ENCODE measurements around the gene ZNF608. TPM values are rescaled to one million over a fixed set of nuclear protein-coding genes. Genes with fewer than 3 reads are reported as not detected.

ZNF608 gene
- total RNA-seq, 2 experiments from 2014 or later = 22.6 to 58.8 TPM

DNA sequence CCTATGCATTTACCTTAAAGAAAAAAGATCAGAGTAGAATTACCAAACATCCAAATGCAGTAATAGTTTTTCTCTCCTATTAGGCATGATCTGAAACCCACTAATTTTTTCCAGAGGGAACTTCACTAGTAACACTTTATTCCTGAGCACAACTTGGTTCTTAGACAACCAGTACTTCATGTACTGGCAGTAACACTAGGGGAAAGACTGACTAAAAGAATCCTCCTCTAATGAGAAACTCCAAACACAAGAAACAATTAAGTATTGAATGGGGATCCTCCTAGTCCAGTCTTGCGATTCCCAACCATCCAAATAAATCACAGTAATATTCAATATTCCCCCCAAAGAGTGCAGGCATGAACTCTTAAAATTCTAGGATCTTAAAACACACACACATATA, 48.9 kb downstream of the ZNF608 start:
- CTCF ChIA-PET (ENCODE audit: unreplicated experiment) = interaction anchor here (0.7 kb wide), 1 partner anchor 36 kb away, joined by 4 read pairs; no protein-coding TSS in a partner anchor
- BruUV-seq (replicated peaks) = no TSS peak
- POLR2A ChIA-PET = interaction anchor here (0.9 to 2.6 kb wide), 2 partner anchors 11 to 45 kb away, joined by 3 to 13 read pairs; no protein-coding TSS in a partner anchor

DNA sequence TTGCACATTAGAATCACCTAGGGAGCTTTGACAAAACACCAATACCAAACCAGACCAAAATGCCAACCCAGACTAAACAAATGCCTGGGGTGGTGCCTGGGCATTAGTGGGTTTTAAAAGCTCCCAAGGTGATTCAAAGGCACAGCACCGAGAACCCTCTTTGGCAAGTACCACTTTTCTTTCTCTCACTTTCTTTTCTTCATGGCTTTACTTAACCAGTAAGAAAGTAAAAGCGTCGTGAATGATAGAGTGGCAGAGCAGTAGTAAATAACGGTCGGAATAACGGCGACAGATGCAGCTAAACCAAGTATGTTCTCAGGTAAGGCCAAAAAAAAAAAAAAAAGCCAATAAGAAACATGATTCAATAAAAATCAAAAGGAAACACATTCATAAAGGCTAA, 49.5 kb downstream of the ZNF608 start:
- no peaks in the 10 kb centered on the region for H4K20me1 ChIP-seq (ENCODE audit: insufficient read depth, low read length)
- TF ChIP-seq EZH2phosphoT487 (IDR thresholded peaks at IDR 0.05; ENCODE audit: borderline replicate concordance, low read depth, low read length) (no peak), CTCF (conservative IDR thresholded peaks at IDR 0.05; ENCODE audit: low read length) (no peak)
- peaks cover 63% of the 10 kb centered on the region for H3K36me3 ChIP-seq (ENCODE audit: insufficient read depth, low read length)
- no peak overlapping the region for H3K27ac ChIP-seq (ENCODE audit: low read depth, low read length, poor library complexity, severe bottlenecking)
- DNase-seq (ENCODE audit: low spot score) = no peak
- H3K79me2 ChIP-seq (ENCODE audit: insufficient read depth, low read depth, low read length) = peaks cover 83% of the 10 kb centered on the region
- no peak overlapping the region for H2AFZ ChIP-seq (ENCODE audit: low read length)
- H3K4me1 ChIP-seq (ENCODE audit: insufficient read depth, low read length, poor library complexity, severe bottlenecking) = peaks cover 48% of the 10 kb centered on the region
- ChIA-PET CTCF (ENCODE audit: unreplicated experiment) (no interaction called here), POLR2A (interaction anchor here (0.6 kb wide), 1 partner anchor 39 kb away, joined by 5 read pairs; no protein-coding TSS in a partner anchor)
- no peak overlapping the region for H3K4me3 ChIP-seq (ENCODE audit: low read depth, low read length, poor library complexity, severe bottlenecking)
- H3K9me3 ChIP-seq (ENCODE audit: low read length) = no peaks in the 10 kb centered on the region
- no peak overlapping the region; the same call in 1 of the 2 replicates for H3K4me2 ChIP-seq (ENCODE audit: low read length)
- BruUV-seq (replicated peaks) = no TSS peak
- intact Hi-C loops (cut with micrococcal nuclease; ENCODE audit: unreplicated experiment) = no loop called here
- H3K9me2 ChIP-seq (ENCODE audit: insufficient read depth, low read length) = no peaks in the 10 kb centered on the region

More for the DNA sequence above, 48.9 kb downstream of the ZNF608 start:
- Histone ChIP-seq H2AFZ (ENCODE audit: low read length) (no peak overlapping the region), H3K4me3 (ENCODE audit: low read depth, low read length, poor library complexity, severe bottlenecking) (no peak overlapping the region), H3K27ac (ENCODE audit: low read depth, low read length, poor library complexity, severe bottlenecking) (no peak overlapping the region), H3K4me2 (ENCODE audit: low read length) (no peak overlapping the region), H3K9me3 (ENCODE audit: low read length) (no peaks in the 10 kb centered on the region), H4K20me1 (ENCODE audit: insufficient read depth, low read length) (no peaks in the 10 kb centered on the region), H3K79me2 (ENCODE audit: insufficient read depth, low read depth, low read length) (peaks cover 83% of the 10 kb centered on the region), H3K4me1 (ENCODE audit: insufficient read depth, low read length, poor library complexity, severe bottlenecking) (peaks cover 50% of the 10 kb centered on the region), H3K9me2 (ENCODE audit: insufficient read depth, low read length) (no peaks in the 10 kb centered on the region), H3K36me3 (ENCODE audit: insufficient read depth, low read length) (peaks cover 63% of the 10 kb centered on the region)
- TF ChIP-seq EZH2phosphoT487 (IDR thresholded peaks at IDR 0.05; ENCODE audit: borderline replicate concordance, low read depth, low read length) (no peak), CTCF (conservative IDR thresholded peaks at IDR 0.05; ENCODE audit: low read length) (no peak)
- no peak for DNase-seq (ENCODE audit: low spot score)
- intact Hi-C loops (cut with micrococcal nuclease; ENCODE audit: unreplicated experiment) = no loop called here
